Ishikawa (cell line): ENCODE results near the gene MAGOH.

Experiments used
- CEBPB ChIP-seq: IDR thresholded peaks from 2 replicates; pipeline ENCODE4 v1.6.1; 2012
- EP300 ChIP-seq: IDR thresholded peaks from 2 replicates; pipeline ENCODE4 v1.6.1; 2012; ENCODE audit warnings: borderline replicate concordance
- FOXM1 ChIP-seq: IDR thresholded peaks from 2 replicates; pipeline ENCODE4 v1.6.1; 2012; ENCODE audit warnings: low read depth, borderline replicate concordance
- MAX ChIP-seq: IDR thresholded peaks from 2 replicates; pipeline ENCODE4 v1.6.1; 2012
- NFIC ChIP-seq: IDR thresholded peaks from 2 replicates; pipeline ENCODE4 v1.6.1; 2012
- RAD21 ChIP-seq: IDR thresholded peaks from 2 replicates; pipeline ENCODE4 v1.6.1; 2012; ENCODE audit warnings: low read depth
- TAF1 ChIP-seq: IDR thresholded peaks from 2 replicates; pipeline ENCODE4 v1.6.1; 2012; ENCODE audit warnings: low read depth, mild to moderate bottlenecking
- TCF12 ChIP-seq: IDR thresholded peaks from 2 replicates; pipeline ENCODE4 v1.6.1; 2012; ENCODE audit warnings: low read depth
- TEAD4 ChIP-seq: IDR thresholded peaks from 2 replicates; pipeline ENCODE4 v1.6.1; 2012
- YY1 ChIP-seq: IDR thresholded peaks from 2 replicates; pipeline ENCODE4 v1.6.1; 2012; ENCODE audit warnings: low read depth
- TF ChIP-seq, protein P1 (sequence below): IDR thresholded peaks from 2 replicates; pipeline ENCODE4 v1.6.1; 2012
- TF ChIP-seq, protein P2 (sequence below): IDR thresholded peaks from 2 replicates; pipeline ENCODE4 v1.6.1; 2012; ENCODE audit warnings: low read depth, mild to moderate bottlenecking

- TF ChIP-seq YY1 (no peak), FOXM1 (no peak), MAX (no peak), TEAD4 (no peak), CEBPB (no peak), TAF1 (no peak), RAD21 (no peak), EP300 (no peak), TCF12 (no peak), NFIC (no peak)
- TF ChIP-seq, protein P1, sequence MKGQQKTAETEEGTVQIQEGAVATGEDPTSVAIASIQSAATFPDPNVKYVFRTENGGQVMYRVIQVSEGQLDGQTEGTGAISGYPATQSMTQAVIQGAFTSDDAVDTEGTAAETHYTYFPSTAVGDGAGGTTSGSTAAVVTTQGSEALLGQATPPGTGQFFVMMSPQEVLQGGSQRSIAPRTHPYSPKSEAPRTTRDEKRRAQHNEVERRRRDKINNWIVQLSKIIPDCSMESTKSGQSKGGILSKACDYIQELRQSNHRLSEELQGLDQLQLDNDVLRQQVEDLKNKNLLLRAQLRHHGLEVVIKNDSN: no peak
- TF ChIP-seq, protein P2, sequence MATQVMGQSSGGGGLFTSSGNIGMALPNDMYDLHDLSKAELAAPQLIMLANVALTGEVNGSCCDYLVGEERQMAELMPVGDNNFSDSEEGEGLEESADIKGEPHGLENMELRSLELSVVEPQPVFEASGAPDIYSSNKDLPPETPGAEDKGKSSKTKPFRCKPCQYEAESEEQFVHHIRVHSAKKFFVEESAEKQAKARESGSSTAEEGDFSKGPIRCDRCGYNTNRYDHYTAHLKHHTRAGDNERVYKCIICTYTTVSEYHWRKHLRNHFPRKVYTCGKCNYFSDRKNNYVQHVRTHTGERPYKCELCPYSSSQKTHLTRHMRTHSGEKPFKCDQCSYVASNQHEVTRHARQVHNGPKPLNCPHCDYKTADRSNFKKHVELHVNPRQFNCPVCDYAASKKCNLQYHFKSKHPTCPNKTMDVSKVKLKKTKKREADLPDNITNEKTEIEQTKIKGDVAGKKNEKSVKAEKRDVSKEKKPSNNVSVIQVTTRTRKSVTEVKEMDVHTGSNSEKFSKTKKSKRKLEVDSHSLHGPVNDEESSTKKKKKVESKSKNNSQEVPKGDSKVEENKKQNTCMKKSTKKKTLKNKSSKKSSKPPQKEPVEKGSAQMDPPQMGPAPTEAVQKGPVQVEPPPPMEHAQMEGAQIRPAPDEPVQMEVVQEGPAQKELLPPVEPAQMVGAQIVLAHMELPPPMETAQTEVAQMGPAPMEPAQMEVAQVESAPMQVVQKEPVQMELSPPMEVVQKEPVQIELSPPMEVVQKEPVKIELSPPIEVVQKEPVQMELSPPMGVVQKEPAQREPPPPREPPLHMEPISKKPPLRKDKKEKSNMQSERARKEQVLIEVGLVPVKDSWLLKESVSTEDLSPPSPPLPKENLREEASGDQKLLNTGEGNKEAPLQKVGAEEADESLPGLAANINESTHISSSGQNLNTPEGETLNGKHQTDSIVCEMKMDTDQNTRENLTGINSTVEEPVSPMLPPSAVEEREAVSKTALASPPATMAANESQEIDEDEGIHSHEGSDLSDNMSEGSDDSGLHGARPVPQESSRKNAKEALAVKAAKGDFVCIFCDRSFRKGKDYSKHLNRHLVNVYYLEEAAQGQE: no peak
Observed at GRCh38 chr1:53279296-53280200, 41.2 kb upstream of the MAGOH start.
